HG03064 (cell line): ENCODE data around the gene SPNS3.

Source experiments
- ATAC-seq: cut with Tn5 transposase; IDR thresholded peaks from one replicate; pipeline ENCODE4 v1.9.1; 2021; ENCODE audit warnings: low read depth; ENCODE audit not compliant: unreplicated experiment

The SPNS3 gene

GRCh38 chr17:4426499-4427208 is 7.1 kb upstream of the SPNS3 start:
- ATAC-seq = no peak

DNA sequence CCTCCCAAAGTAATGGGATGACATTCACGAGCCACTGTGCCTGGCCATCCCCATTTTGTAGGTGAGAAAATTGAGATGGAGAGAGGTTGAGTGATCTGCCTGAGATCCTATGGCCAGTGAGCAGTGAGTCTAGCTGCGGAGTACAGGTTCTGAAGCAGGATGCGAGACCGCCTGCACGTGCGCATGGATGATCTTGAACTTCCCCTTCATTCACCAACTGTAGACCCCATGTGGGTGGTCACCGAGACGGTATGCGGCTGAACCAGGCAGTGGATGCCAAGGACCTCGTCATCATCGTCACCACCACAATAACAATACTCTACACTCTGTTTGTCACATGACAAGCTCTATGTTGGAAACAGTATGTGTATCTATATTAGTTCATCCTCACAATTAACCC is 6.2 kb upstream of the SPNS3 start:
- ATAC-seq = no peak

DNA sequence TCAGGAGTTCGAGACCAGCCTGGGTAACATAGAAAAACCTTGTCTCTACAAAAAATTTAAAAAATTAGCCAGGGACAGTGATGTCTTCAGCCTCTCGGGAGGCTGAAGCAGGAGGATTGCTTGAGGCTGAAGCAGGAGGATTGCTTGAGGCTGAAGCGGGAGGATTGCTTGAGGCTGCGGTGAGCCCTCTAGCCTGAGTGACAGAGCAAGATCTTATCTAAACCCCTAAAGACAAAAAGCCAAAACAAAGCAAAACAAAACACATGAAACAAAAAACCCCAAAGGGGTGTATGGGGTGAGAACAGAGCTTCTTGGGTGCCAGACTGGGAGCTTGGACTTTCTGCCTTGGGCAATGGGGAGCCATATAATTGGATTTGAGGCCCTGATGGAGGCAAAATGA is 2.6 kb downstream of the SPNS3 start:
- no peak for ATAC-seq

- ATAC-seq = no peak
Measured at GRCh38 chr17:4436846-4437245, 3.1 kb downstream of the SPNS3 start.

GRCh38 chr17:4438162-4438944 is 4.6 kb downstream of the SPNS3 start:
- no peak for ATAC-seq

DNA sequence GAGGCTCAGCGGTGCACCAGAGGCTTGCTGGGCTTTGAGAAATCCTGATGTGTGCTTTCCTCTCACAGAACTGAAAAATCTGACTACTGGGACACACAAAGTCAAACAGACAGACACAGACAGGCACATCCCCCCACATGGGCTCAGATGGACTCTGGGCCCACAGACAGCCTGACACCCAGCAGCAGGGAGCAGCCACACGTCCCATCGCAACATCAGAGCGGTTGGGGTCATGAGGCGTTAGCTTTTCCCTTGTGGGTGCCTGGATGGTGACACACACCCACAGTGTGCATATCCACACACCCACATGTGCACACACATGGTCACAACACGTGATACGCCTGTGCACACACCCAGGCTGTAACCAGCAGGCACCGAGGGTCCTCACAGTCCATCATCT is 6.3 kb downstream of the SPNS3 start:
- ATAC-seq = no peak

- no peak for ATAC-seq
Measured at GRCh38 chr17:4440690-4441686, 7.2 kb downstream of the SPNS3 start.

GRCh38 chr17:4442582-4442981 is 8.8 kb downstream of the SPNS3 start:
- ATAC-seq = no peak

- no peak for ATAC-seq
Measured at GRCh38 chr17:4443476-4443875, 9.7 kb downstream of the SPNS3 start.

- no peak for ATAC-seq
Measured at GRCh38 chr17:4444782-4445473, 11.2 kb downstream of the SPNS3 start.

- ATAC-seq = no peak
Measured at GRCh38 chr17:4445731-4446130, 12.0 kb downstream of the SPNS3 start.

- no peak for ATAC-seq
Measured at GRCh38 chr17:4446326-4447071, 12.8 kb downstream of the SPNS3 start.

GRCh38 chr17:4448197-4448980 is 14.6 kb downstream of the SPNS3 start:
- ATAC-seq = no peak

- no peak for ATAC-seq
Measured at GRCh38 chr17:4449736-4450135, 16.0 kb downstream of the SPNS3 start.

GRCh38 chr17:4450710-4451316 is 17.1 kb downstream of the SPNS3 start:
- ATAC-seq = no peak

GRCh38 chr17:4453812-4454591 is 20.3 kb downstream of the SPNS3 start:
- no peak for ATAC-seq

GRCh38 chr17:4460661-4461060 is 26.9 kb downstream of the SPNS3 start:
- ATAC-seq = no peak
